GM18861 (cell line): ENCODE measurements around the gene HOMER2.
"Not testable (repeated sequence)": the region's sequence is repeated elsewhere in the genome, so short reads cannot be mapped to it uniquely, and the experiment has no call there.

Experiments used
- ATAC-seq: cut with Tn5 transposase; IDR thresholded peaks from one replicate; pipeline ENCODE4 v1.9.1; 2021; ENCODE audit not compliant: unreplicated experiment

Gene HOMER2

DNA sequence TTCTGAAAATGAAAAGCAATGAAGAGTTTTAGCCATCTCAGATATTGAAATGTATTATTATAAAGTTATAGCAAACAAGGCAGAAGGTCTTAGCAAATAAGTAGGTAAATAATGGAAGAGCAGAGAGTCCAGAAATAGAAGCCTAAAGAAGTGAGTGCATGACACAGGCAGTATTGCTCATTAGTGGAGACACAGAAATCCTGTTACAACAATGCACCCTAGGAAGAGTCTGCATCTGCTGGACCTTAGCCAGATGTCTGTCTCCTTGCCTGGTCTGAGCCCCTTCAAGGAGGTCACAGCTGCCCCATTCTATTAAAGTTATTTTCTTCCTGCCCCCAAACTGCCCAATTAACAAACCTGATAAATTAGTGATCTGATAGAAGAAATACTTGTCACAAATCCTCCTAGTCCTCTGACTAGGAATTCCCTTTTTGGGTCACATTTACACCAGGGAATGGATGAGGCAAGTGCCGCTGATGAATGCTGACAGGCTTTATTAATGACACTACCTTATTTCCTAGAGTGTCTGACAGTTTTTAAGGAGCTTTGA, 51.9 kb downstream of the HOMER2 start:
- ATAC-seq, result no peak

DNA sequence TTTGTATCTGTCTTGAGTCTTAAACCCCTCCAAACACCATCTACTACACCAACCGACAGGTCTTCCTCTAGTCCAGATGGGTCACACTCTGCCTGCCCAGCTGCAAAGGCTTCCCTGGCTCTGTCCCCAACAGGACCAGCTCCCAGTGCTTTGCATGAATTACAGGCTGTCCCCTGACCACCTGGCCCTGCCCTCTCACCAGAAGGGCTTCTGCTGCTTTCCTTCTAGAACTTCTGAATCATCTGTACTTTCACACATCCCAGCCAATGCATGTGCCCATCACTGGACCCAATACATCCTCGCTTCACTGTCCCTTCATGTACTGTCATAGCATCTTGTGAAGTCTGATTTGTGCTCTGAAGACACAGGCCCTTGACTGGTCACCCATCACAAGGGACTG, 53.6 kb downstream of the HOMER2 start:
- ATAC-seq, result no peak

DNA sequence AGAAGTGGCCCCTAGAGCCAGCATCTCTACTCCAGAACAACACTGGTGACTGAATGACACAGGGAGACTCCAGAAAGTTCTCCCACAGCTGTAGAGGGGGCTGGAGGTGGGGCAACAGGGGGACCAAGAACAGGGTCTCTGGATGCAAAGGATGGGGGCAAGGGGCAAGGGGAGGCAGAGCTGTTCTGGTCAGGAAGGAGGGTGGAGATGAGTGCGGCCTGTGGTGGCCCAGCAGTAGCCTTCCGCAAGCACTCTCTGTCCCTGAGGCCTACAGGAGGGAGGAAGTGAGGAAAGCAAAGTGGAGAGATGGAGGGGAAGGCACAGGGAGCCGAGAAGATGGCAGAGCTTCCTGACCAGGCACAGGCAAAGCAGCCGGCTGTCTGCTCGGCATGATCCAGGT, 56.5 kb downstream of the HOMER2 start:
- ATAC-seq, result no peak

DNA sequence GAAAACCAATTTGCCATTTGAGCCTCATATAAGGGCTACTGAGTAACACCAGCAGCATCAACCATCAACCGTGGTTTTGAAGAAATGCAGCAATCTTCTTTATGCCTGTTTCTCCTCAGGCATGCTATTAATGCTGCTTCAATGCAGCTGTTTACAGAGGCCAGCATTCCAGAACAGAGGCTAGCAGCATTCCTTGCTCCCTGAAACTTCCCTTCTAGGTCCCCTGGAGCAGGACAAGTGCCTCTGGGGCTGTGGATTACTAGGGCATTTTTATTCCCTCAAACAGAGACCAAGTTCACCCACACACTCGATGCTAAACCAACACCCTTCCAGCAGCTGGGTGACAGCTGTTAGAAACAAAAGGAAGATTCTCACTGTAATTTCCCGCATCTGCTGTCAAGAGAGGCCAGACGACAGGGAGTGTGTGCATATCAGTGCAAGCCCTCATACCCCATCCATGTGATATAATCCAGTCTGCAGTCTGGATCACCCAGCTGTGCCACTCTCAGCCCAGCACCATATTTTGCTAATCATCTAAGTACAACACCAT, 57.5 kb downstream of the HOMER2 start:
- no peak for ATAC-seq

DNA sequence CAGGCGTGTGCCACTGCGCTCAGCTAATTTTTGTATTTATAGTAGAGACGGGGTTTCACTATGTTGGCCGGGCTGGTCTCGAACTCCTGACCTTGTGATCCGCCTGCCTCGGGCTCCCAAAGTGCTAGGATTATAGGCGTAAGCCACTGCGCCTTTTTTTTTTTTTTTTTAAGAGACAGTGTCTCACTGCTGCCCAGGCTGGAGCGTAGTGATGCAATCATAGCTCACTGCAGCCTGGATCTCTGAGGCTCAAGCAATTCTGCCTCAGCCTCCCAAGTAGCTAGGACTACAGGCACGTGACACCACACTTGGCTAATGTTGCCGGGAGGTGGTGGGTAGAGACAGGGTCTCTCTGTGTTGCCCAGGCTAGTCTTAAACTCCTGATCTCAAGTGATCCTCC, 59.0 kb downstream of the HOMER2 start:
- ATAC-seq, result not testable (repeated sequence)

DNA sequence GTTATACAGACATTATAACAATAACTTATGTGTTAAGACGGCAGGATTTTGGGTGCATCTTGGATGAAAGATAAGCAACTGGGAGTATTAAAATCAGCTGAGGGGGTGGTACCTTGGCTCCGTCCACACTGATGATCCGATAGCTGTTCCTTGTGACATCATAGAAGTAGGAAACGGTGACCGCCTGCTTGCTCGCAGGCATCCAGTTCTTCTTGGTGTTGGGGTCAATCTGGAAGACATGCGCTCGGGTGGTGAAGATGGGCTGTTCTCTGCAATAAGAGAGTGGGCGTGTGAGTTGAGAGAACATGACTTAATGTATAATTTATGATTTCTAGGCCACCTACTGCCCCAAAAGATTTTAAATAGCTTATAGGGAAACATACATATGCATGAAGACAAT, 59.9 kb downstream of the HOMER2 start:
- no peak for ATAC-seq

DNA sequence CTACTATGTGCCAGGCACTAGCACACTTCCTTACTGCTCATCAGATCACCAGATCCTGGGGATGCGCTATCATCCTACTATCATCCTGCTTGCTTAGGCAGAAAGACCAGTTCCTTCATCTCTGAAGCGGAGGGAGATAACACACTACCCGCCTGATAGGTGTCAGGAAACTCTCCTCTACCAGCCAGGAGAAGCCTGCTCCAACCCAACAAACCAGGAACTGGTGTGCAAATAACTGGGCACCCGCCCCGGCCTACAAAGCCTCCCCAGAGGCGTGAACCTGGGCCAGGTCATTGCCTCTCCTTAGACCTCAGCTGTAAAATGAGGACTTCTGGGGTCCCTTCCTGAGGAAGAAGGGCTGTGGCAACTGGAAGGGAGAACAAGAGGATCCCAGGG, 61.5 kb downstream of the HOMER2 start:
- ATAC-seq, result no peak

DNA sequence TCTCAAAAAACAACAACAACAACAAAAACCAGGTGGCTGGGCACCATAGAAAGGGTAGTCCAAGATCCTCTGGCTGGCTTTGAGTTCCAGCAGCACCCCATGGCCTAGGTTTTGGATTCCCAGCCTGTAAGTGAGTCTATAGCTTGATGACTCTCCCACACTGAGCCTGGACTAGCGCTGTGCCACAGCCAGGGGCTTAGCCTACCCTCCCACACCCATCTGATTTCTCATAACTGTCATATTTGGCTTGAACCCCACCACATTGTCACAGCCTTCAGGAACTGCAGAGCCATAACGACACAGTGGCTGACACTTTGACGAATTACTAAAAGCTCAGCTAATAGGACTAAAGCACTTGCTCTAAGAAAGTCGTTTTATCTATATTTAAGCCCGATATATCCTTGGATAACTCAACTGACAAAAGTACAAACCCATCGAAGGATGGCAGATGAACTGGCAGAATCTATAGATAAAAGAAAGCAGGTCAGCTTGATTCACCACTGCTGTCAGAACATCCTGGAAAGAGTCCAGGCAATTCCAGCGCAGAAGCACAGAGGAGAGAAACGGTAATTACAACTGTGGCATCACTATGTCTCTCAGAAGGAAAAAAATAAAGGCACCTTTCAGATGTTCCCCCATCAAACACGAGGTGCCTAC, 62.1 kb downstream of the HOMER2 start:
- no peak for ATAC-seq

DNA sequence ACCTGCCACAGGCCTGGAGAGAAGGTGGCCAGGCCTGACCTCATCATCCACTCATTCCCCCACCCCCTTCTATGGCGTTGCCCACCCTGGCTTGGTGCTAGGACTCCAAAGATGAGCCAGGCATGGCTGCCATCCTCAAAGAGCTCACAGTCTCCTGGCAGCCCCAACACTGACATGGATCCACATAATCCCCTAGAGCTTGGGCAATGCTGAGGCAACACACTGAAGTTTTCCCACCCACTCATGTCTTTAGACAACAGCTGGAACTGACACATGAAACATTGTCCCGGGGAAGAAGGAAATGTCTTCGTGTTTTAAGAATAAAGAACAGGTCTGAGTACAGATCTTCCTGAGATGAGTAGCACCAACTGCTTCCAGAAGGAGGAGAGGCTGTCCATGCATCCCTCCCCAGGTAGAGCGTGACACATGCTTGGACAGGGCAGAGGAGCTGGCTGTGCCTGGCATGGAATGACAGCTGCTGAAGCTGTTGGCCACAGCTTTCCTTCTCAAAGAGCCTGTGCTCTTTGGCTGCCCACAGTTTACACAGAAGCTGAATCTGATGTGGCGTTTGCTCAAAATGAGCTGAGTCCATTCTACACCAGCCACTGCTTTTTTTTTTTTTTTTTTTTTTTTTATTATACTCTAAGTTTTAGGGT, 70.1 kb downstream of the HOMER2 start:
- ATAC-seq, result no peak

DNA sequence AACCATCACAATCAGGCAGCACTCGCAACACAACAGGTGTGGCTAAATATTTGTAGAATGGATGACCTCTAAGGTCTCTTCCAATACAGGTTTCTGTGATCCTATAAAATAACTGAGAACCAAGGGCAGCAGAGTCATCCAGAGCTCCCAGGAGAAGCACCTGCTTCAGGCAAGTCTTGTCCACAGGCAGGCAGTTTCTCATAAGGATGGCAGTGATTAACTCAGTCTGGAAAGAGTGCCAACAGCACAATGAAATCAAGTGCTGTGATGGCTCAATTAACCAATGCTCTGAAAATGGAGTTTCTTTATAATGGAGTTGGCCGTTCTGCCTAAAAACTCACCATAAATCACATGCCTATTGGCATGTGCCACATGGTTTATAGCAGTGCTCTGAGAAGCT, 70.8 kb downstream of the HOMER2 start:
- ATAC-seq, result no peak

DNA sequence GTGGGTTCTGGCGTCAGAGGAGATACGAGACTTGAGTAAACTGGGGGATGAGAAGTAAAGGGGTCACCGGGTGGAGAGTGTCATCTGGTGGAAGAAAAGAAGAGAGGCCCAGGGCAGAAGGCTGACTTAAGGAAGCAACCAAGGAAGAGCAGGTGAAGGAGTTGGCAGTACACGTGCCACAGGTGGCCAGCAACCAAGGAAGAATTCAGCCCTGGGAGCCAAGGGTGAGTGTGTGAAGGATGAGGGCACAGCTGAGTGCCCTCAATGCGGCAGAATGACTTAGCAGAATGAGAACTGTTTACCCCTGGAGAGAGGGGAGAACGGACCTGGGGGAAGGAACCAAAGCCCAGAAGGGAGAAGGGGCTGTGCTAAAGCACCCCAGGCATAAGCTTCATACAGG, 71.8 kb downstream of the HOMER2 start:
- no peak for ATAC-seq

DNA sequence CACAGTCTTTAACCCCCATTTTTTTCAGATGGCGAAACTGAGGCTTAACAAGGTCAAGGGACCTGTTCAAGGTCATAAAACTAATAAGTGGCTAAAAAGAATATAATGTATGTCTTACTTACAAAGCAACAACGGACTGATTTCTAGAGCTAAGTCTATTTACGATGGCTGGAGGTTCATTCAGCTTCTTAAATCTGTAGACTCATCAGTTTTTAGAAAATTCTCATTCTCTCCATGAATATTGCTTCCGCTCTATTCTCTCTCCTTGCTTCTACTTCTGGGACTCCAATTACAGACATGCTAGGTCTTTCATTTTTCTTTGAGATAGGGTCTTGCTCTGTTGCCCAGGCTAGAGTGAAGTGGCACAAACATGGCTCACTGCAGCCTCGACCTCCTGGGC, 74.2 kb downstream of the HOMER2 start:
- no peak for ATAC-seq

DNA sequence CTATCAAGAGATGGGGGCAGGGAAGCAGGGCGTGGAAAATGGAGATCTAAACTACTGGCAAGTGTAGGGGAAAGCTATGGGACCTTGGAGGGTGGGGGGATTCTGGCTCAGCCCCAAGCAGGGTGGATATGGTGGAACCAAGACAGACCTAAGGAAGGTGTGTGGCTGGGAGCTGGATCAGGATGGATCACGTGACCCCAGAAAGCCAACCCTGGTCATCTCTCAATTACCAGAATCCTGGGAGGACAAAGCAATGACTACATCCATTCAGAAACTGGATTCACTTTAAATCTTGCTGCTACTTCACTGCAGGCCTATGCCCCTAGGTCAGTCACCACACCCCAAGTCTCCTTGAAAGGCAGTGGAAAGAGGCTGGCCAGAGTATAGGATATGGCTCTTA, 74.7 kb downstream of the HOMER2 start:
- ATAC-seq, result no peak

DNA sequence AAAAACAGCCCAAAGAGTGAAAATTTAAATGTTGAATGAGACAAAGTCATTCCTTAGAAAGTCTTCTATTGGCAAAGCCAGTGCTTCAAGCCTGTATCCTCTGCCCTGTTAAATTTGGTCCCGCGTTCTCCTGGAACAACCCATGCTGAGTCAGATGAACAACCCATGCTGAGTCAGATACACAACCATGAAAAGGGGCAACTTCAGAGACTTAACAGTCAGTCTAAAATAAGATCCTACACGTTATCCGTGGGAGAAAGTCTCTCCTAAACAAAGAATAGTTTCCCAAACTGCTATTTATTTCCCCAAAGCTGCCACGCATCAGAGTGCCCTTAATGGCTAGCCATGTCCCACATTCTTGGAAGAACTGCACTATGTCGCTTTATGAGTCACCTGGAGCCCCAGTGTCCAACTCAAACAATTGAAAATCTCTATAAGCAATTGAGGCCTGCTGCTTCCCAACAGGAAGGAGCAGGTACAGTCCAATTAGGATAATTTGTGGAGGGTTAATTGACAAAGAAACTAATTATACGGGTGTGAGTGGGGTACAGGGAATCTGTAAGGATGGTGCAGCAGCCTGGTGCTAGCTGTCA, 77.0 kb downstream of the HOMER2 start:
- no peak for ATAC-seq

DNA sequence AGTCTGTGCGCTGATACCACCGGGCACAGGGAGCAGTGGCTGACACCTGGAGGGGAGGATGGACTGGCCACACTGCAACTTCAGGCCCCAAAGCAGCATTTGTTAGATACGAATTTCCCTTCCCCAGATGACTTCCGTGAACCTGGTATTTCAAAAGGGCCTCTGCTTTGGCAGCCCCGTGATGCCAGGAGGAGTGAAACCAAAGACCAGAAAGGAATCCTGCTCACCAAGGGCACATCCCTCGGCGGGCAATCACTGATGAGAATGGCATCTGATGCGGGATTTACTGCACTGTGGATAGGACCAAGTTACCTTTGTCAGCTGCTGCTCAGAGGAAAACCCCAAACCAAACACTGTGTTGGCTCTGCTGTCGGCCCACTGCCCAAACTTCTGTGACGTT, 77.6 kb downstream of the HOMER2 start:
- ATAC-seq, result no peak

DNA sequence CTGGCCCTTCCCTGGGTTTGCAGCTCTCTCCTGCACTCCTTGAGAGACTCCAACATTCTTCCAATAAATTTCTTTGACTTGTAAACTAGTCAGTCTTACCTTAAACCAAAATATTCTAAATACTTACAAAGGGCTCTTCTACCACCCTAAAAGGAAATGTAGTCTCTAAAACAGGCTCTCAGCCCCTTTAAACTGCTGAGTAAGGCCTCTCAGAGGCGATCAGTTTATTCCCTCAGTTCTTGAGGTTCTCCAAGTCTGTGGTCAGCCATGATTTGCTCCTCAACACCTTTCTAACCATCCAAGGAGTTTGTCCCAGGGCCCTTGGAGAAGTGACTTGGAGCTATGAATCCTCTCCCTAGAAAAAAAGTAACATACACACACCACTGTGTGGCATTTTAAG, 78.3 kb downstream of the HOMER2 start:
- no peak for ATAC-seq

DNA sequence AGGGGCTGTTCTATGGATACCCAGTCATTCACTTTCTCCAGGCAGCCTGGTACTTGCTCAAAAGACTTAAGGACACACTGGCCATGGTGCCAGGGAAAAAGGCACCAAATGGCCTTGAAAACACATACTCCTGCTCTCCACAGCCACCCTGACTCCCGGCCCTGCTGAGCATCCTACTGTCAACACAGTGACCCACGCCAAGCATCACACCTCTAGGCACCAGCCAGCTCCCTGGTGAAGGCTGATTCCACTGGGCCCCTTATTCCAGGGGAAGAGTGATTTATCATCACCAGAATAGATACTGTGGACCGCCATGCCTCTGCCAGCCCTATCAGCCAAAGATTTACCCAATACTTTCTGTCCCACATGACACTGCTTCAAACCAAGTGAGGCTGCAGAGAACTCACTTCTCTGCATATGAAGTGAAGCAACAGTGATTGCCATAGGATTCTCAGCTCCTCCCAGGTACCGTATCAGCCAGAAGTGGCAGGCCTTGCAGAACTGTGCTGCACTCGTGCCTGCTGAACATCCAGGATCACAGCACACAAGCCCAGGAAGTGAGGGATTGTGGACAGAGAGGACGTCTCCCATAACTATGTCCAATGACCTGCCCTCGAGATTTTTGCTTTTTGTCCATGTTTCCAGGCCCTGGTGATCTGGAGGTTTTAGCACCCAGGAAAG, 79.4 kb downstream of the HOMER2 start:
- no peak for ATAC-seq

DNA sequence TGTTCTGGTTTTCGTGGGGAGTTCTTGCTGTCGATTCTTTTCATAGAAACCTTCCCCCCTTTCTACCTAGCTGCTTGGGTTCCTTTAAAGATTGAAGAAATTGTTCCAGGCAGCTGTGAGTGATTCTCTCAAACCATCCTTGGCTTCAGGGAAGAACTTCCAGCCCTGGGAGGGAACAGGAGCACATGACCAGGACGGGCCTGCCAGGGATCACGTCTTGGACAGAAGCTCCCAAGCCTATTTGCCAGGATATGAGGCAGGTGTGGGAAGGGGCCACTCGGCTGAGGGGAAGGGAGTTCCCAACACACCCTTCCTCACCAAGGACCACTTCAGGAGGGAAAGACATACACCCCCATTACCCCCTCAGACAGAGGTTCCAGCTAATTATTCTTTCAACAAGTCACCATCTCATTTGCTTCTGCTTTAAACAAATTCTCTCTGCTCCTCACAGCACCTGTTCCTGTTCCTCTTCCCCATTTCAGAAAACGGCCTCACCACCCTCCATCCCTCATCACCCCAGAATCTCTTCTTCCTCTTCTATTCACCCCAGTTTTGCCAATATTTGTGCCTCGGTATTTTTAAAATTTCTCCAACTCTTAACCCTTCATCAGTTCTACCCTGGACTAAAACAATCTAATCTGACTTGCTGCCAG, 80.6 kb downstream of the HOMER2 start:
- no peak for ATAC-seq

DNA sequence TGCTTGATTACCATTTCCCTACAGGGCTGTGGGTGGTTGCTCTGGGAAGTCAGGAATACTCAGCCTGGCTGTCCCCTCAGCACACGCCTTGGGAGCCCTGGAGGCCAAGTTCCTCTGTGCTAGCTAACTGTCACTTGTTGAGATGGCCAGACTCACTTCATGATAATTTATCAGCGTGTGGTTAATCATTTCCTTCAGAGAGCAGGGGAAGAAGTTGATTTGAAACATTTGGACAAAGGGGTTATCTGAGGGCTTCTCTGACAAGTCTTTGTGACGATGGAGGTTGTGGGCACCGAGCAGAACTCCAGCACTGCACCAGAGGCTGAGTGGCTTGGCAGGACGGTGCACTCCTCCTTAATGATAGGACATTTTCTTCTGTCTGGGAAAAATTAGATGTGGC, 81.2 kb downstream of the HOMER2 start:
- no peak for ATAC-seq

DNA sequence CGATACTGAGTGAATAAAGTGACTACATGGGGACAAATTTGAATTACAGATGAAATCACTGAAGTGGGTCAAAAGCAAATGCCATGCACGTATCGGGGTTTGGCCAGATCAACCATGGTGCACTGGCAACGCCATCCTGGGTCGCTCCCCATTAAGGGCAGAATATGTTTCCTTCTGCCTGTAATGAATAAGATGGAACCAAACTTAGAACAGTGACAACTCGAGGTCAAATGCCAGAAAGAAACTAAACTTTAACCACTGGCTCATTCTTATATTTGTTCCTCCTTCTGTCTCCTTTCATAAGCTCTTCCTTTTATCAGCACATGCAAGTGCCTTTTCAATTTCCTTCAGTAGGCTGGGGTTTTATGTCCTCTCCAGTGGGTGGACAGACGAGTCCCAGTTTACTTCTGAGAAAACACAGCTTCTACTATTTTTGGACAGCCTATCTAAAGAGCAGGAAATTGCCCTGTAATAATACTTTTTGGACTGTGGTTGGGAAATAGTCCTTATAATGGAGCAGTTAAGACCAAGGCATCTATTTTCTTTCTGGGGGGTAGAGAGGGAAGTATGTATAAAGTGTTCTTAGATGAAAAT, 81.7 kb downstream of the HOMER2 start:
- no peak for ATAC-seq

DNA sequence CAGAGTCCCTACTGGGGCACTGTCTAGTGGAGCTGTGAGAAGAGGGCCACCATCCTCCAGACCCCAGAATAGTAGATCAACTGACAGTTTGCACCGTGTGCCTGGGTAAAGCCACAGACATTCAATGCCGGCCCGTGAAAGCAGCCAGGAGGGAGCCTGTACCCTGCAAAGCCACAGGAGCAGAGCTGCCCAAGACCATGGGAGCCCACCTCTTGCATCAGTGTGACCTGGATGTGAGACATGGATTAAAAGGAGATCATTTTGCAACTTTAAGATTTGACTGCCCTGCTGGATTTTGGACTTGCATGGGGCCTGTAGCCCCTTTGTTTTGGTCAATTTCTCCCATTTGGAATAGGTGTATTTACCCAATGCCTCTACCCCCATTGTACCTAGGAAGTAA, 86.5 kb downstream of the HOMER2 start:
- not testable (repeated sequence) for ATAC-seq
